ENCODE measurements around the gene MYH9.

GRCh38 chr22:36350751-36351594, 36.8 kb downstream of the MYH9 start:
- no peak for TF ChIP-seq CTCF (IDR thresholded peaks at IDR 0.05)
- TF ChIP-seq POLR2AphosphoS5 (IDR thresholded peaks at IDR 0.05): no peak
- TF ChIP-seq EP300 (IDR thresholded peaks at IDR 0.05): no peak
